Fibroblast of skin of scalp (primary cell): Measurements from ENCODE around the gene PSG1. TPM values are rescaled to one million over a fixed set of nuclear protein-coding genes. Genes with fewer than 3 reads are reported as not detected.
"Not testable (repeated sequence)": the region's sequence is repeated elsewhere in the genome, so short reads cannot be mapped to it uniquely, and the experiment has no call there.

ENCODE experiments used
- DNase-seq: peaks from one replicate; pipeline ENCODE4 v3.0.0-alpha.2; 2013
- polyA plus RNA-seq, 2 experiments: library from polyadenylated mRNA; unstranded; fragments of 120-200 nt; gene quantifications; one replicate each; pipeline ENCODE4 v1.2.1, GENCODE V29; 2013; ENCODE audit not compliant: insufficient read length in 2 of 2

Gene PSG1
- polyA plus RNA-seq (2013, experiment 1 of 2; ENCODE audit: insufficient read length) = 0.16 TPM
- polyA plus RNA-seq (2013, experiment 2 of 2; ENCODE audit: insufficient read length) = 0.39 TPM

- DNase-seq = no peak
Observed at GRCh38 chr19:42879613-42880012, at the start of gene PSG1. PSG1 (minus strand) TSS chr19:42879713; CDS start chr19:42879581, 132 bp downstream.

- no peak for DNase-seq
Observed at GRCh38 chr19:42928896-42929295, 49.4 kb upstream of the PSG1 start.

GRCh38 chr19:42926781-42927180 is 47.3 kb upstream of the PSG1 start:
- no peak for DNase-seq

GRCh38 chr19:42923106-42923505 is 43.6 kb upstream of the PSG1 start:
- peak; percentile 61 for DNase-seq

GRCh38 chr19:42920971-42921370 is 41.5 kb upstream of the PSG1 start:
- DNase-seq = not testable (repeated sequence)

GRCh38 chr19:42919757-42920079 is 40.2 kb upstream of the PSG1 start:
- DNase-seq = no peak

- not testable (repeated sequence) for DNase-seq
Observed at GRCh38 chr19:42919070-42919756, 39.7 kb upstream of the PSG1 start.

GRCh38 chr19:42918377-42919069 is 39.0 kb upstream of the PSG1 start:
- not testable (repeated sequence) for DNase-seq

GRCh38 chr19:42917634-42918033 is 38.1 kb upstream of the PSG1 start, which contains the start of gene PSG6:
PSG6 (minus strand) TSS chr19:42917894; CDS start chr19:42917792, 102 bp downstream.
- DNase-seq = not testable (repeated sequence)

GRCh38 chr19:42916931-42917330 is 37.4 kb upstream of the PSG1 start:
- DNase-seq = not testable (repeated sequence)

- DNase-seq = not testable (repeated sequence)
Observed at GRCh38 chr19:42913516-42913915, 34.0 kb upstream of the PSG1 start.

GRCh38 chr19:42912941-42913340 is 33.4 kb upstream of the PSG1 start:
- not testable (repeated sequence) for DNase-seq

- DNase-seq = not testable (repeated sequence)
Observed at GRCh38 chr19:42911731-42912130, 32.2 kb upstream of the PSG1 start.

- DNase-seq = not testable (repeated sequence)
Observed at GRCh38 chr19:42906162-42906561, 26.6 kb upstream of the PSG1 start.

- not testable (repeated sequence) for DNase-seq
Observed at GRCh38 chr19:42900561-42900960, 21.0 kb upstream of the PSG1 start.

GRCh38 chr19:42899674-42900073 is 20.2 kb upstream of the PSG1 start:
- not testable (repeated sequence) for DNase-seq

- DNase-seq = not testable (repeated sequence)
Observed at GRCh38 chr19:42899110-42899509, 19.6 kb upstream of the PSG1 start.

- DNase-seq = not testable (repeated sequence)
Observed at GRCh38 chr19:42898656-42899055, 19.1 kb upstream of the PSG1 start.

GRCh38 chr19:42897729-42898128 is 18.2 kb upstream of the PSG1 start:
- DNase-seq = not testable (repeated sequence)

- not testable (repeated sequence) for DNase-seq
Observed at GRCh38 chr19:42890446-42890845, 10.9 kb upstream of the PSG1 start.

- peak; percentile 22 for DNase-seq
Observed at GRCh38 chr19:42887876-42888445, 8.4 kb upstream of the PSG1 start.

GRCh38 chr19:42882730-42883129 is 3.2 kb upstream of the PSG1 start:
- DNase-seq = not testable (repeated sequence)

- not testable (repeated sequence) for DNase-seq
Observed at GRCh38 chr19:42882010-42882409, 2.5 kb upstream of the PSG1 start.
